Pulmonary artery endothelial cell (primary cell): ENCODE results near the gene RNASE4. TPM values are rescaled to one million over a fixed set of nuclear protein-coding genes. Genes with fewer than 3 reads are reported as not detected.
"Not testable (repeated sequence)": the region's sequence is repeated elsewhere in the genome, so short reads cannot be mapped to it uniquely, and the experiment has no call there.

Source experiments
- DNase-seq: peaks from one replicate; pipeline ENCODE4 v3.0.0-alpha.2; 2011; ENCODE audit warnings: low read depth, low spot score
- total RNA-seq: library from RNA; depleted of rRNA; stranded (reverse); fragments of >200 nt; gene quantifications from 2 replicates; pipeline ENCODE4 v1.2.3, GENCODE V29; 2014

Gene RNASE4
- total RNA-seq: 4.2 and 18.6 TPM in 2 replicates

GRCh38 chr14:20683891-20684661 lies at the start of gene RNASE4:
RNASE4 (plus strand) TSS chr14:20684560; CDS start chr14:20699372, 14,812 bp downstream.
- no peak for DNase-seq

GRCh38 chr14:20641591-20641990 lies 42.8 kb upstream of the RNASE4 start, which contains the start of gene OR6S1:
OR6S1 (minus strand) TSS chr14:20641691; CDS start chr14:20641691, 0 bp downstream.
- DNase-seq: no peak

- DNase-seq: no peak
Observed at GRCh38 chr14:20642182-20642581, 42.2 kb upstream of the RNASE4 start.

- DNase-seq: not testable (repeated sequence)
Observed at GRCh38 chr14:20642755-20643154, 41.6 kb upstream of the RNASE4 start.

- no peak for DNase-seq
Observed at GRCh38 chr14:20644520-20644919, 39.8 kb upstream of the RNASE4 start.

- DNase-seq: no peak
Observed at GRCh38 chr14:20645481-20645880, 38.9 kb upstream of the RNASE4 start.

- no peak for DNase-seq
Observed at GRCh38 chr14:20652996-20653975, 31.1 kb upstream of the RNASE4 start.

- DNase-seq: no peak
Observed at GRCh38 chr14:20655851-20656250, 28.5 kb upstream of the RNASE4 start.

GRCh38 chr14:20656274-20656673 lies 28.1 kb upstream of the RNASE4 start:
- no peak for DNase-seq

- no peak for DNase-seq
Observed at GRCh38 chr14:20657216-20658211, 26.8 kb upstream of the RNASE4 start.

- DNase-seq: no peak
Observed at GRCh38 chr14:20658246-20658645, 26.1 kb upstream of the RNASE4 start.

- DNase-seq: no peak
Observed at GRCh38 chr14:20659336-20659735, 25.0 kb upstream of the RNASE4 start.

- no peak for DNase-seq
Observed at GRCh38 chr14:20659813-20660395, 24.5 kb upstream of the RNASE4 start.

GRCh38 chr14:20661197-20661596 lies 23.2 kb upstream of the RNASE4 start:
- no peak for DNase-seq

- no peak for DNase-seq
Observed at GRCh38 chr14:20662968-20663732, 21.2 kb upstream of the RNASE4 start.

GRCh38 chr14:20666400-20666961 lies 17.9 kb upstream of the RNASE4 start:
- not testable (repeated sequence) for DNase-seq

GRCh38 chr14:20667957-20668356 lies 16.4 kb upstream of the RNASE4 start:
- DNase-seq: no peak

- DNase-seq: no peak
Observed at GRCh38 chr14:20668969-20669368, 15.4 kb upstream of the RNASE4 start.

- DNase-seq: no peak
Observed at GRCh38 chr14:20671597-20672283, 12.6 kb upstream of the RNASE4 start.
